Measurements from ENCODE around the gene ROS1.

ROS1 gene

DNA sequence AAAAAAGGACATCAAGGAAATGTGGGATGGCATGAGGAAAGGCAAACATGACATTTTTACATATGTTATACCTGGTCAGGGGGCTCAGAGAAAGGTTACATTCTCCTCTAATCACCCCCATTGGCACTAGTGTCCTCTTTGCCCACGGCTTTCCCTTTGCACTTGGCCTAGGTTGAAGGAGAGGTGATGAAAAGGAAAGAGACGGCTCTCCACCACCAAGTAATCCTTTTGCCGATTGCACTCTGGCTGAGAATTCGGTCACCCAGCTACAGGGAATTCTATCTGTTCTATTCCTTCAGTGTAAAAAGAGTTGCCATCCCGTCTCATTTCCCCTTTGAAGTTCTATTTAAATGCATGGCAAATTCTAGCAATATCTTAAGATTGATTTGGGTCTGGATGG is 150.0 kb downstream of the ROS1 start:
- no peaks in the 10 kb centered on the region; the same call in 1 of the 2 replicates for H3K4me1 ChIP-seq (ENCODE audit: control insufficient read depth, insufficient read depth, low read length)
- H3K27me3 ChIP-seq (ENCODE audit: control insufficient read depth, insufficient read depth, low read length), result peaks cover 56% of the 10 kb centered on the region
- H3K36me3 ChIP-seq (ENCODE audit: control insufficient read depth, insufficient read depth, low read length), result no peaks in the 10 kb centered on the region

GRCh38 chr6:117275205-117275604 is 150.5 kb downstream of the ROS1 start:
- peaks cover 61% of the 10 kb centered on the region for H3K27me3 ChIP-seq (ENCODE audit: control insufficient read depth, insufficient read depth, low read length)
- H3K9me3 ChIP-seq (ENCODE audit: control insufficient read depth, insufficient read depth, low read depth, low read length), result no peaks in the 10 kb centered on the region
- no peaks in the 10 kb centered on the region; the same call in 1 of the 2 replicates for H3K4me1 ChIP-seq (ENCODE audit: control insufficient read depth, insufficient read depth, low read length)
- no peak overlapping the region for H3K9ac ChIP-seq (ENCODE audit: low read length)
- no peak overlapping the region for H3K27ac ChIP-seq (ENCODE audit: low read depth, low read length)
- no peaks in the 10 kb centered on the region for H3K36me3 ChIP-seq (ENCODE audit: control insufficient read depth, insufficient read depth, low read length)
- H3K4me3 ChIP-seq (ENCODE audit: low read depth, low read length), result no peak overlapping the region

More for the DNA sequence above, 150.0 kb downstream of the ROS1 start:
- Histone ChIP-seq H3K4me3 (ENCODE audit: low read depth, low read length) (no peak overlapping the region), H3K27ac (ENCODE audit: low read depth, low read length) (no peak overlapping the region), H3K9ac (ENCODE audit: low read length) (no peak overlapping the region), H3K9me3 (ENCODE audit: control insufficient read depth, insufficient read depth, low read depth, low read length) (no peaks in the 10 kb centered on the region)

- Histone ChIP-seq H3K9ac (ENCODE audit: low read length) (no peak overlapping the region), H3K36me3 (ENCODE audit: control insufficient read depth, insufficient read depth, low read length) (no peaks in the 10 kb centered on the region), H3K27ac (ENCODE audit: low read depth, low read length) (no peak overlapping the region), H3K4me1 (ENCODE audit: control insufficient read depth, insufficient read depth, low read length) (no peaks in the 10 kb centered on the region; the same call in 1 of the 2 replicates), H3K4me3 (ENCODE audit: low read depth, low read length) (no peak overlapping the region), H3K9me3 (ENCODE audit: control insufficient read depth, insufficient read depth, low read depth, low read length) (no peaks in the 10 kb centered on the region), H3K27me3 (ENCODE audit: control insufficient read depth, insufficient read depth, low read length) (peaks cover 84% of the 10 kb centered on the region)
Measured at GRCh38 chr6:117272891-117273290, 152.9 kb downstream of the ROS1 start.

- Histone ChIP-seq H3K36me3 (ENCODE audit: control insufficient read depth, insufficient read depth, low read length) (no peaks in the 10 kb centered on the region), H3K27ac (ENCODE audit: low read depth, low read length) (no peak overlapping the region), H3K9ac (ENCODE audit: low read length) (no peak overlapping the region), H3K4me1 (ENCODE audit: control insufficient read depth, insufficient read depth, low read length) (no peaks in the 10 kb centered on the region; the same call in 1 of the 2 replicates), H3K4me3 (ENCODE audit: low read depth, low read length) (0 out of 2 replicates have a peak overlapping the region, but pooled peaks have one; percentile 18), H3K9me3 (ENCODE audit: control insufficient read depth, insufficient read depth, low read depth, low read length) (no peaks in the 10 kb centered on the region), H3K27me3 (ENCODE audit: control insufficient read depth, insufficient read depth, low read length) (peaks cover 90% of the 10 kb centered on the region)
Measured at GRCh38 chr6:117272032-117272866, 153.5 kb downstream of the ROS1 start.

- no peaks in the 10 kb centered on the region for H3K36me3 ChIP-seq (ENCODE audit: control insufficient read depth, insufficient read depth, low read length)
- peak overlapping the region; percentile 62 for H3K4me3 ChIP-seq (ENCODE audit: low read depth, low read length)
- peaks cover 2% of the 10 kb centered on the region; the same call in 1 of the 2 replicates for H3K4me1 ChIP-seq (ENCODE audit: control insufficient read depth, insufficient read depth, low read length)
- no peaks in the 10 kb centered on the region for H3K9me3 ChIP-seq (ENCODE audit: control insufficient read depth, insufficient read depth, low read depth, low read length)
- H3K9ac ChIP-seq (ENCODE audit: low read length), result no peak overlapping the region
- H3K27me3 ChIP-seq (ENCODE audit: control insufficient read depth, insufficient read depth, low read length), result peaks cover 100% of the 10 kb centered on the region
- no peak overlapping the region for H3K27ac ChIP-seq (ENCODE audit: low read depth, low read length)
Measured at GRCh38 chr6:117270843-117271507, 154.8 kb downstream of the ROS1 start.

- Histone ChIP-seq H3K9me3 (ENCODE audit: control insufficient read depth, insufficient read depth, low read depth, low read length) (no peaks in the 10 kb centered on the region), H3K4me3 (ENCODE audit: low read depth, low read length) (peak overlapping the region; percentile 62), H3K36me3 (ENCODE audit: control insufficient read depth, insufficient read depth, low read length) (no peaks in the 10 kb centered on the region), H3K27ac (ENCODE audit: low read depth, low read length) (no peak overlapping the region), H3K27me3 (ENCODE audit: control insufficient read depth, insufficient read depth, low read length) (peaks cover 99% of the 10 kb centered on the region), H3K9ac (ENCODE audit: low read length) (no peak overlapping the region), H3K4me1 (ENCODE audit: control insufficient read depth, insufficient read depth, low read length) (peaks cover 4% of the 10 kb centered on the region; the same call in 1 of the 2 replicates)
Measured at GRCh38 chr6:117270055-117270842, 155.5 kb downstream of the ROS1 start.

GRCh38 chr6:117269638-117270054 is 156.1 kb downstream of the ROS1 start:
- H3K9me3 ChIP-seq (ENCODE audit: control insufficient read depth, insufficient read depth, low read depth, low read length), result no peaks in the 10 kb centered on the region
- peaks cover 4% of the 10 kb centered on the region; the same call in 1 of the 2 replicates for H3K4me1 ChIP-seq (ENCODE audit: control insufficient read depth, insufficient read depth, low read length)
- peaks cover 99% of the 10 kb centered on the region for H3K27me3 ChIP-seq (ENCODE audit: control insufficient read depth, insufficient read depth, low read length)
- H3K27ac ChIP-seq (ENCODE audit: low read depth, low read length), result no peak overlapping the region
- H3K4me3 ChIP-seq (ENCODE audit: low read depth, low read length), result peak overlapping the region; percentile 62
- no peak overlapping the region for H3K9ac ChIP-seq (ENCODE audit: low read length)
- H3K36me3 ChIP-seq (ENCODE audit: control insufficient read depth, insufficient read depth, low read length), result no peaks in the 10 kb centered on the region

DNA sequence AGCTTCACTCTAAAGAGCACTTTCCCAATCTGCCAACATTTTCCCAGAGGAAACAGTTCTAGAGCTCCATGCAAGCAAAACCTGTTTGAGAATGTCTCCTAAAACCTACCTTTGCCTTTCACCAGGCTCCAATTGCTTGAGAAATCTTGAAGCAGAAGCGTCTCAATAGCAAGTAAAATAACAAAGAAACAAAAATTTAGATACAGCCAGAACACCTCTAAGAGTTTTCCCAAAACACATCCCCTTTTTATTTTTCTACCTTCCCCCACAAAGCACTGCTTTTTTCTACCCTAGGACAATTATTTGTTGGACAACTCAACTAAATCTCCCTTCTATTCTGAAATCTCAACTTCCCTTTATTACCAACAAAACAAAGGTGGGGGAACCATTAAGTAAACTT is 156.8 kb downstream of the ROS1 start:
- Histone ChIP-seq H3K4me1 (ENCODE audit: control insufficient read depth, insufficient read depth, low read length) (peaks cover 4% of the 10 kb centered on the region; the same call in 1 of the 2 replicates), H3K27ac (ENCODE audit: low read depth, low read length) (no peak overlapping the region), H3K9me3 (ENCODE audit: control insufficient read depth, insufficient read depth, low read depth, low read length) (no peaks in the 10 kb centered on the region), H3K9ac (ENCODE audit: low read length) (no peak overlapping the region), H3K36me3 (ENCODE audit: control insufficient read depth, insufficient read depth, low read length) (no peaks in the 10 kb centered on the region), H3K4me3 (ENCODE audit: low read depth, low read length) (no peak overlapping the region), H3K27me3 (ENCODE audit: control insufficient read depth, insufficient read depth, low read length) (peaks cover 99% of the 10 kb centered on the region)

- no peaks in the 10 kb centered on the region for H3K36me3 ChIP-seq (ENCODE audit: control insufficient read depth, insufficient read depth, low read length)
- no peak overlapping the region for H3K4me3 ChIP-seq (ENCODE audit: low read depth, low read length)
- no peaks in the 10 kb centered on the region for H3K9me3 ChIP-seq (ENCODE audit: control insufficient read depth, insufficient read depth, low read depth, low read length)
- H3K9ac ChIP-seq (ENCODE audit: low read length), result no peak overlapping the region
- no peak overlapping the region for H3K27ac ChIP-seq (ENCODE audit: low read depth, low read length)
- peaks cover 99% of the 10 kb centered on the region for H3K27me3 ChIP-seq (ENCODE audit: control insufficient read depth, insufficient read depth, low read length)
- peaks cover 4% of the 10 kb centered on the region; the same call in 1 of the 2 replicates for H3K4me1 ChIP-seq (ENCODE audit: control insufficient read depth, insufficient read depth, low read length)
Measured at GRCh38 chr6:117267766-117268534, 157.8 kb downstream of the ROS1 start.

DNA sequence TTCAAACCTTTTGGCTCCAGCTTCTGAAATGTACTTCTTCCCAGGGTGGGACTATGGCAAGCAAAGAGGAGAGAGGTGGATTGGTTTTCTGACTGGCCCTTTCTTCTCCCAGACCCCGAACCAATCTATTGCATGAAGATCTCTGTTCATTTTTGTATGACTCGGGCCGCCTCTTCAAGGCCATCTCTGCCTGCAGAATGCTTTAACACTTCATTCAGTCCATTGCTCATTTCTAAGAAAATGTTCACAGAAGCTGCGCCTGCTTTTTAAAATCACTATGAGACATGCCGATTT is 158.7 kb downstream of the ROS1 start:
- H3K27ac ChIP-seq (ENCODE audit: low read depth, low read length), result no peak overlapping the region
- H3K27me3 ChIP-seq (ENCODE audit: control insufficient read depth, insufficient read depth, low read length), result peaks cover 99% of the 10 kb centered on the region
- no peak overlapping the region for H3K9ac ChIP-seq (ENCODE audit: low read length)
- no peaks in the 10 kb centered on the region for H3K9me3 ChIP-seq (ENCODE audit: control insufficient read depth, insufficient read depth, low read depth, low read length)
- no peak overlapping the region for H3K4me3 ChIP-seq (ENCODE audit: low read depth, low read length)
- H3K36me3 ChIP-seq (ENCODE audit: control insufficient read depth, insufficient read depth, low read length), result no peaks in the 10 kb centered on the region
- H3K4me1 ChIP-seq (ENCODE audit: control insufficient read depth, insufficient read depth, low read length), result peaks cover 4% of the 10 kb centered on the region; the same call in 1 of the 2 replicates

Measured in HUES6 (cell line).